A204.1 (cell line): ENCODE data around the gene FAM222A.

Experiments
- FAIRE-seq: peaks from 2 replicates; lab custom pipeline; 2012; peaks lifted over from hg19 to GRCh38; lab: Jason Lieb, UNC

FAM222A gene

DNA sequence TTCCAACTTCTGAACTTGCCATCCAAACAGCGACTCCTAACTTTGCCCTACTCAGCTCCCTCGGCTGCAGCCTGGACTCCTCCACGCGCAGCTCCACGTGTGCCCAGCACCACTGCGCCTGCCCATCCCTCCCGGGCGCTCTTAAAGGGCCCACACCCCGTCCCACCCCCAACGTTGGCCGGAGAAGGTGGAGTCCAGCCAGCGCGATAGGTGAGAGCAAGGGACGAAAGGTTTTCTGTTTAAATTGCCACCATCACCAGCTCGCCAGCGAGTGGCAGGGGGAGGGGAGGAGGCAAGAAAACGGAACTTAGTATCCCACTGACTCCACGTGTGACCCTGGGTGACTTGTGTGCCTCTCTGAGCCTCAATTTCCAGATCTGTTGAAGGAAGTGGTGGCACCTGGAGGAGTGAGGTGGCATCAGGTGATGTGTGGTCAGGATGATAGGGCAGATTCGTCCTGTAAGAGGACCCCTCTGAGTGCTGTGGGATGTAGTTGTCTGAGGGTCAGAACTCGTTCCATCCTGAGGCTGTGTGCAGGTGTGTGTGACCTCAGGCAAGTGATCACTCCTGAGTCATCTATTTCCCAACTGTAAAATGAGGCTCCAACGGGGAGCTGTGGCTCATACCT, 59.9 kb downstream of the FAM222A start:
- FAIRE-seq = no peak

GRCh38 chr12:109775172-109775881, 61.7 kb downstream of the FAM222A start:
- no peak for FAIRE-seq

DNA sequence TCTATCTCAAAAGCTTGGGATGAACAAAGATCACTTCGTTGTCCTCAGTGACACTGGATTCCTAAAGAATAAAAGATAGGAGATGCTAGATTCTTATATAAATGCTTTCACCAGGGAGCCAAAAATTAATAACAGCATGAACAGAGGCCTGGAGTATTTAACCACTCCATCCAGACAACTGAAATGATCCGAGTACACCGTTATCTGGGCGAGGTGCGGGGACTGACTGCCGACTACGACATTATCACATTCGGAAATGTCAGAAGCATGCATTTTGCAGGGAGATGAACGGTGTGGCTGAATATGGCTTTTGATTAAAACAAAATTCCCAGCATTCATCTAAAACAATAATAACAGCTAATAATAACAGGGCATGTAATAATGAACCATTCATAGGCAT, 63.0 kb downstream of the FAM222A start:
- FAIRE-seq = no peak

DNA sequence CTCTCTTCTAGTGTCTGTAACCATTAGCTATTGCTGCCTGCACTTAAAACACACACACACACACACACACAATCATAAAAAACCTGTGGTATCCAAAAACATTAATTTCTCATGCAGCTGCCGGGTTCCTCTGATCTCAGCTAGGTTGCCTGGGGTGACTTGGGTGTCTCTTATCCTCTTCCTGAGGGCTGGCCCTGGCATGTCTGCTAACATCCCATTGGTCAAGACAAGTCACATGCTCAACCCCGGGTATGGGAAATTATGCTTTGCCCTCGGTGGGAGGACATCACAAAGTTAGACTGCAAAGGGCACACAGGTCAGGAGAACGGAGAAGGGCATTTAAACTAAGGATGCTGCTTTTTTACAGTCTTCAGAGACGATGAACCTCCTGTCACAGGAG, 63.9 kb downstream of the FAM222A start:
- FAIRE-seq = no peak

GRCh38 chr12:109778684-109779083, 65.1 kb downstream of the FAM222A start:
- no peak for FAIRE-seq

DNA sequence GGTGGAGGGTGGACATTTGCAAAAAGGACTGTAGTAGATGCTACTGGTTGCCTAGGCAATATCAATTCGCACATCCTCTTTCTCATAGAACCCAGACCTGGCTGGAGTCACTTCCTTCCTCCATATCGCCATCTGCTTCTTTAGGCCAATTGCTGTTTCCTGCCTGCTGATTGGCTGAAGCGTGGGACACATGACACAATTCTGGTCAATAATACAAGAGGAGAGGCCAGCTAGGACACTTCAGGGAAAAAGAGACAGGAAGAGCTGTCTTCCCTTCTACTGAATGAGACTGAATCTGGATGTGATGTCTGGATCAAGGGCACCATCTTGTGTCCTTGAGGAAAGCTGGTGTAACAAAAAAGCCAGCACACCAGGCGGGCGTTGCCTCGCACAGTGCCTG, 65.8 kb downstream of the FAM222A start:
- no peak for FAIRE-seq

DNA sequence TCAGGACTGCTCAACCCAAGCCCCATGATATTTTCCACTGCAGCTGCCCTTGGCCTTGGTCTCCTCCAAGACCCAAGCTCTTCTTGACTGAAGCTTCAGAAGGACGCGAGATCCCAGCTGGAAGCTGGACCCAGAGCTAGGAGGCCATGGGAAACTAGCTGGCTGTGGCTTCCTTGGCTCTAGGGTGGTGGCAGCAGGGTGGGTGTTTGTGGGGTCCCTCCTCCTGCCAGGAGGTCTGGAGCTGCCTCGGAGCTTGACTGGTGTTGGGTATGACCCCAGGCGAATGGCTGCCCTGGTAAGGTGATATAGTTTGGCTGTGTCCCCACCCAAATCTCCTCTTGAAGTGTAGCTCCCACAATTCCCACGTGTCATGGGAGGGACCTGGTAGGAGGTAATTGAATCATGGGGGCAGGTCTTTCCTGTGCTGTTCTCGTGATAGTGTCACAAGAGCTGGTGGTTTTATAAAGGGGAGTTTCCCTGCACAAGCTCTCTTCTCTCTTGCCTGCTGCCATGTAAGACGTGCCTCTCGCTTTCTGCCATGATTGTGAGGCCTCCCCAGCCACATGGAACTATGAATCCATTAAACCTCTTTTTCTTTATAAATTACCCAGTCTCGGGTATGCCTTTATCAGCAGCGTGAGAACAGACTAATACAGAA, 68.2 kb downstream of the FAM222A start:
- FAIRE-seq = no peak

- no peak for FAIRE-seq
These were observed 68.7 kb downstream of the FAM222A start for GRCh38 chr12:109782326-109782703.

DNA sequence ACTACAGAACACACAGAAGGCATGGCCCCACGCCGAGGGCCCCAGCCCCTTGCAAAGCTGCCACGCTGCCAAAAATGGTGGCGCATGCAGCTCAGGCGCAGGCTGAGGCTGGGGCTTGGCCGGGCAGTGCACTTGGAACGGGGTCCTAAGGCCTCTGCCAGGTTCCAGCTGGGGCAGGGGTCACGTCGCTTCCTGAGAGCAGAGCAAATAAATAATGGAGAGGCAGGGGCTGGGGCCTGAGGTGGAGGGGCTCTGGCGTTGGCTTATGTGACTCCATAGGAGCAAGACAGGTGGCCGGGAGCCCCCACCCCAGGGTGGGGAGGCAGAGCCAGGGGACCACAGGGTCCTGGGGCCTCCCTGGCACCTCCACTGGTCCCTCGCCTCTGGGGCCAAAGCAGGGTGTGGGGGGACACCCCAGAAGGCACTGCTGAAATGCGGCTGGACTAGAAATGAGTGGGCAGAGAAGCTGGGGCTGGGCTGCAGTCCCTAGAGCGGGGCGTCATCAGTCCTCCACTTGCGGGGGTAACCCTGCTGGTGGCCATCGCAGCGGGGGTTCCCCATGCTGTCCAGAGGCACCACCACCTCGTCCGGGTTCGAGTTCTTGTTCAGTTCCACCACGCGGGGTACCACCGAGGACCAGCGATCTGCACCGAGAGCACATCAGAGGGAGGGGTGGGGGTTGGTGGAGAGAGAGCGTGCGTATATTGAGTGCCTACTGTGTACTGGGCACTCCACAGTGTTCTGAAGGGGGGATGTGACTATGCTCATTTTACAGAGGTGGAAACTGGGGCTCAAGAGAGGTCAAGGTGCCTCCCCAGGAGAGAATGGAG, 69.7 kb downstream of the FAM222A start:
- FAIRE-seq = no peak

- no peak for FAIRE-seq
These were observed 70.3 kb downstream of the FAM222A start for GRCh38 chr12:109783965-109784244.

DNA sequence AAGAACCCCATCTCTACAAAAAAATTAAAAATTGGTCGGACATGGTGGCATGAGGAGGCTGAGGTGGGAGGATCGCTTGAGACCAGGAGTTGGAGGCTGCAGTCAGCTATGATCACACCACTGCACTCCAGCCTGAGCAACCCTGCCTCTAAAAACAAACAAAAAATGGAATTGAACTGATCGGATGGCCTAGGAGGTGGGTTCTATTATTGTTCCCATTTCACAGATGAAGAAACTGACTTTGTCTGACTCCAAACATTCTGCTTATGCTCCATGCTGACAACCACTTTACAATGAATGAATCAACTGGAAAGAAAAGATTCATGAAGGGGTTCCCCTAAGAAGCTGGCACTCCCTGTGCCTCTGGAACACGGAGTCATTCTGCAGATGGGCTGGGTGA, 72.2 kb downstream of the FAM222A start:
- FAIRE-seq = no peak

DNA sequence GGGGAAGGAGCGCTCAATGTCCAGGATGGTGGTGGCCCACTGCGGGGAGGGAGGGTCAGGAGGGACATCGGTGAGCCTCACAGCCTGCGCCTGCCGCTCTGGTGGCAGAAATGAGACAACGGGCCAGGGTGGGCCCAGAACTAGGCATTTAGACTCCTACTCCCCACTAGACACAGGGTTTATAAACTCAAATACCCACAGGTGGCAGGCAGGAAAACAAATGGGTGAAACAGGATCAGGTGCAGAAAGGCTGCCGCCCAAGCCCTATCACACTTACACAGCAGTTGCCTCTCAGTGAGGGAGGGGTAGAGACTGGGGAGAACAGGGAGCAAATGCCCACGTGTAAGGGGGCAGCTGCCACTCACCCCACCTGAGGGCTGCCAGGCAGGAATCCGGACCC, 73.2 kb downstream of the FAM222A start:
- no peak for FAIRE-seq

DNA sequence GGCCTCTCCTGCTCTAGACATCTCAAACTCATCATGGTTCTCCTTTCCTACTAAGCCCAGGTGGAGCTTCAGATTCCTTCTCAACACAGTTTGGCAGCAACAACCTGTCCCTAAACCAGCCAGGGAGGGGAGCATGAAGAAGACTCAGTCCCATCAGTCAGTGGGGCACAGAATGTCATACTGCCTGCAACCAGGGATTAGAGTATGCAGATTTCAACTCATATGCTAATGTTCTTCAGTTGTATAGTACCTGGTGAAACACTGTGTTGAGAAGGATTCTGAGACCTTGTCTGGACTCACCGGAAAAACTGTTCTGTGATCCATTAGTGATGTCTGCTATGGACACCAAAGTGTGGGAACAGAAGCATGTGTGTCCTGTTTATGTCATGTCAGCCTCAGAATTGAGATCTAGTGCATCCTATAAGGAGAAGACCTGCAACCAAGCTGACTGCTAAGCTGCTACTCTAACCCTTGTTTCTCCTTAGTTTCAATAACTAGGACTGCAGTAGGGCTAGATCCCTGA, 76.0 kb downstream of the FAM222A start:
- FAIRE-seq = no peak

DNA sequence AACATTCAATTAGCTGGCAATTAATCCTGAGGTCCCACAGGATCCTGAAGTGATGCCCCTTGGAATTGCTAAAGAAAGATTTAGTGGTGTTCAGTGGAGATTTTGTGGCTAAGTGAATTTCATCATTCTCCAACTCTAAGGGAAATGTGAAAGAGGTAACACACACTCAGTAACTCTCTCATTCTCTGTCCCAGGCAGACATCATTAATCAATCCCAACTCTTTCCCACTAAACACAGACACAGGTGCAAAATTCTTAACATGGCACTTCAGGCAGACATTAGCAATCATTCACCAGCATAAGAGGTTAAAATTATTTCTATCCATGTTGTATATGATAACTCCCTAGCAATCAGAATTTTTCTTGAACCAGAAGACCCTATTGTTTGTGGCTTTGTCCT, 79.4 kb downstream of the FAM222A start:
- no peak for FAIRE-seq

DNA sequence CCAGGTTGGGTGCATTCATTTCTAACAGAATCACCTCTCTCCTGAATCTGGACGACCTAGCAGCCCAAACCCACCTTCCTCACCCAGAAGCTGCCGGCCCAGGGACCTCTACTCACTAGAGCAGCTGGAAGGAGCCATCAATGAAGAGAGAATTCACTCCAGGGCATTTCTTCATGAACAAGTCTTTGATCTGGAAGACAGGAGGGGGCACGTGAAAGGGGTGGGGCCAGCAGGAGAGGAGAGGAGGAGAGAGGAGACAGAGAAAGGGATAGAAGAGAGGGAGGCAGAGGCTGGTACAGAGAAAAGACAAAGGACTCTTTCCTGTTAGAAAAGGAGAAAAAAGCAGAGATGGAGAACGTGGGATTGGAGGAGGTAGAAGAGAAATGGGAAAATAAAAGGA, 79.8 kb downstream of the FAM222A start:
- no peak for FAIRE-seq

DNA sequence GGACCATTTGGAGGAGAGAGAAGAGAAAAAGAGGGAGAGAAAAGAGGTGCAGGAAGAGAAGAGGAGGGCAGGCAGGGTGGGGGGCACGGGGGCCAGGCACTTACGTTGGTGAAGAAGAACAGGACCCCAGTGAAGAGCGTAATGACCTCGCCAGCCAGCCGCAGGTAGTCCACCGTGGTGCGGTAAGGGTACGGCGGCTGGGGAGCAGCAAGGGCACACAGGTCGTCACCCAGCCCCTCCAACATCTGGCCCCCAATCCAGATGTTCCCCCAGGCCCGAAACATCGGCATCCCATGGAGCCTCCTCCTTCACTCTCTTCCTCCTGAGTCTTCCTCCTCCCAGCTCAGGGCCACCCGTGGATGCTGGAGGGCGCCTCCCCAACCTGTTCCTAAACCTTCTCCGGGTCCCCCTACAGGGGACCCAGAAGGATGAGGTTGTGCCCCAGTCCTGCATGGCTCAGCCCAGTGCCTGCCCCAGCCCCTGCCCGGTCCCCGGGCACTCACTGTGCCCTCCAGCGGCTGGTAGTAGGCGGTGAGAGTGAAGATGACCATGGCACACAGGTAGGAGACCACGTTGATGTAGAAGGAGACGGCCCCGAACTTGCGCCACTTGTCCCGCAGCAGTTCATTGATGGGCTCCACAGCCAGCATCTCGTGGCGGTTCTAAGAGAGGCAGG, 80.3 kb downstream of the FAM222A start:
- no peak for FAIRE-seq

- FAIRE-seq = no peak
These were observed 81.4 kb downstream of the FAM222A start for GRCh38 chr12:109795023-109795422.

- FAIRE-seq = no peak
These were observed 82.4 kb downstream of the FAM222A start for GRCh38 chr12:109796057-109796456.

DNA sequence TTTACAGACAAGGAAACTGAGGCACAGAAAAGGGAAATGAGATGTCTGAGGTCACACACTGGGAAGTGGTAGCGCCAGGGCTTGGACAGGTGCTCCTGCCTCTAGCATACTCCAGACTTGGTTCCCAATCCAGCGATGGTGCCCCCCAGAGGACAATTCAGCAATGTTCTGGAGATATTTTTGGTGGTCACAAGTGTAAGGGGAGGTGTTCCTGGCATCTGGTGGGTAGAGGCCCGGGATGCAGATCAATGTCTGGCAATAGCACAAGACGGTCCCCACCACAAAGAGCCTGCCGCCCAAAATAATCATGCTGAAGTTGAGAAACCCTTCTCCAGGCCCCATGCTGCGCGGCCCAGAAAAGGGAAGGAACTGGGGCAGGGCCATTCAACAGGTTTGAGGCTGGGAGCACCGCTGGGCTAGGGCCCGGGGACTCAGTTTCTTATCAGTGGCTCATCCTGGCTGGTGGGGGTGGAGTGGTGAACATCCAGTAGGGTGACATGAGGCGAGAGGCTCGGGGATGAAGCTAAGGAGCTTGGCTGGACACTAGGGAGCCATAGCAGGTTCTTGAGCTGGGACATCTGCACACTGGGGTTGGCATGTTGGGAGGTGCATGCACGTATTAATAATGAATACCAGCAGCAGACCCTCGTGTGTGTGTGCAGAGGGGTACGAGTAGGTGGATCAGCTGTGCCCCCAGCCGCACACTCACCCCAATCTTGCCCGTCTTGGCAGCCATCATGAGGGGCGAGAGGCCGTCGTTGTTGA, 84.5 kb downstream of the FAM222A start:
- no peak for FAIRE-seq

- no peak for FAIRE-seq
These were observed 85.1 kb downstream of the FAM222A start for GRCh38 chr12:109798691-109799090.

DNA sequence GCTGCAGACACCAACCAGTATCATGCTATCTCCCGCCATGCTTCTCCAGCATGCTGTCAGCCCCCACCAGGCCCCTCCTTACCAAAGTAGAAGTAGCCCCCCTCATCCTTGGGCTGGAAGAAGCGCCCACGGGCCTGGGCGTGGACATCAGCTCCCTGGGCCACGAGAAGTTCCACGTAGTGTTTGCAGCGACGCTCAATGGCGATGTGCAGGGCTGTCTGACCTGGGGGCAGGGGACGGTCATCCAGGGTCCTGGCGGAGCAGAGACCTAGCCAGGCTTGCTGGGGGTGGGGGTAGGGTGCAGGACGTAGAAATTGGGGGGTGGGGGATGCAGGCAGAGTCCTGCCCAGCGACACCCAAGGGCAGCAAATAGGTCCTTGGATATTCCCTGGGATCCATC, 86.9 kb downstream of the FAM222A start:
- no peak for FAIRE-seq

DNA sequence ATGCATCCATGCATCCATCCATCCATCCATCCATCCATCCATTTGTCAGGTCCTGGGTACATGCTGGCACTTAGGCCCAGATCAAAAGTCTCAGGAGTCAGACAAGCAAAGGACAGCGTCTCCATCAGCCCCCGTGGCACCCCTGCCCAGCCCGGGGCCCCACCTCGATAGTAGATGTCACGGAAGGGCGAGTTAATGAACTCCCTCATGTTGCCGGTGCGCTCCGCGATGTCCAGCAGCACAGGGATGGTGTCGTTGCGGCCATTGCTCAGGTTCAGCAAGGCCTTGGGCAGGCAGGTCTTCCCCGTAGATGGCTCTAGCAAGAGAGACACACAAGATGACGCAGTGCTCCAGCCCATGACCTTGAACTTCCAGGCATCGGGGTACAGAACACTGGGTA, 89.2 kb downstream of the FAM222A start:
- no peak for FAIRE-seq
